ENCODE measurements around the gene COX6A2.
A peak's percentile ranks its signal among the peaks of the same experiment; 100 is the strongest.
"Not testable (repeated sequence)": the region's sequence is repeated elsewhere in the genome, so short reads cannot be mapped to it uniquely, and the experiment has no call there.

Gene COX6A2

DNA sequence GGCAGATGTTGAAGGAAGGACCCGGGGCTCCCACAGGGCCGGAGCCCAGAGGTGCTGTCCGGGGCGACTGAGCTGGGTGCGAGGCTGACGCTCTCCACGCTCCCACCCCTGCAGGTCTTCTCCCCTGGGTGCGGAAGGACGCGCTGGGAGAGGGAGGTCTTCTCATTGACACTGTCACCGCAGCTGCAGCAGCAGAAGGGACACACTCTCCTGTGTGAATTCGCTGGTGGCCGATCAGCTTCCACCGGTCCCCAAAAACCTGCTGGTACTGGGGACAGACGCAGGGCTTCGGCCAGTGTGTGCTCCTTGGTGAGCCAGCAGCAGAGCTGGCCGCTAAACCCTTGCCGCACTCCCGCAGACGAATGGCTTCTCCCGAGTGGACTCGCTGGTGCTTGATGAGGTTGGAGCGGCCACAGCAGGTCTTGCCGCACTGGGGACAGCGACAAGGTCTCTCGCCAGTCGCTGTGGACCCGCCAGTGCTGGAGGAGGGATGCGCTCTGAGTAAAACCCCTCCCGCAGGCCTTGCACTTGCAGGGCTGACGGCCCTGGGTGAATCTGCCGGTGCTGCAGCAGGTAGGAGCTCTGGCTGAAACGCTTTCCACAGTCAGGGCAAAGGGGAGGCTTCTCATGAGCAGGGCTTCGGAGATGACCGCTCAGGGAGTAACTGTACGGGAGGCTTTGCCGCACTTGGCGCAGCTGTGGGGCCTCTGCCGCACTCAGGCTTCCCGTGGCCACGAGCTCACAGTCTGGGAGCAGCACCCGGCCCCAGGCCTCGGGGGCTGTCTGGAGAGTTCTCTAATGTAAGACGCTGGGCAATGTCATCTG, 8.3 kb upstream of the COX6A2 start:
- no peak for DNase-seq

- no peak for DNase-seq
These were observed 7.4 kb upstream of the COX6A2 start for GRCh38 chr16:31435341-31436220.

DNA sequence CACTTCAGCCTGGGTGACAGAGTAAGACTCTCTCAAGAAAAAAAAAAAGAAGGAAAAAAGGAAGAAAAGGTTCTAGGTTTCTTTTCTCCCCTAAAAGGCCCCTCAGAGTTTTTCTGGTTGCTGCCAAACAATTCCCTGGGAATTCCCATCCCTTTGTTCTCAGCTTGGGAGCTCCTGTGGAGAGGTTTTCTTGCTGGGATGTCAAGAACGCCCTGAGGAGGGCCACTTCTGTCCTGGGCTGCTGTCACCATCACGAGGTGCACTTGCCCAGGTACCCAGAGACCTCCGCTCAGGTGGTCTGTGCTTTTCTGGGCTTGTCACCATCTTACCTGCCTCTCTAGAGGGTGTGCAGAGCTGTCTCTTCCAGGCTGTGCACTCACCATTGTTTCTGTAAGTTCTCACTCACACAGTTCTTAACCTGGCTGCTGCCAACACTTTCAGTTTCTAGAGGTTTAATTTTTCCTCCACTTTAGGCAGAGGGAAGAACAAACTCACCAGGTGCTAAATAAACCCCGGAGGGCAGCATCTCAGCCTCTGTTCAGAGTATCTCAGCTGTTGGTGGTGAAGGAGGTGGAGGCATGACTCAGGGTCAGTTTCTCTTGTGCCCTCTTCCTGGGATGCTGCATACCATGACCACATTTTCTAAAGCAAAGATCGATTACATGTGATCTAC, 2.4 kb upstream of the COX6A2 start:
- DNase-seq: no peak

DNA sequence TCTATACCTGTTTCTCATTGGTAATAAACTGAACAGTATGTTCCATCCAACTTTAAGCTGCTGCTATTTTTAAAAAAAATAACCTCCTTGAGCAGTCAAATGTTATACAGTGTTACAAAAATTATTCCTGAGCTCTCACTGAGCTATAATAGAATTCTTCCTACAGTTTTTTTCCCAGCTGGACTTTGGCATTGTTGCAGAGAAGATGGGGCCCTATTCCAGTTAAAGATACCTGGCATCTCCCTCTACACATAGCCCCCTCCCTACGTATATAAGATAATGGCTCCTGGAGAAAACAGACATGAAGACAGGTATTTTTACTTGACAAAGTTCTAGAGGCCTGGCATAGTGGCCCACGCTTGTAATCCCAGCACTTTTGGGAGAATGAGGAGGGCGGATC, 1.6 kb upstream of the COX6A2 start:
- DNase-seq: no peak

- no peak for DNase-seq
These were observed 1.2 kb upstream of the COX6A2 start for GRCh38 chr16:31429314-31429713.

DNA sequence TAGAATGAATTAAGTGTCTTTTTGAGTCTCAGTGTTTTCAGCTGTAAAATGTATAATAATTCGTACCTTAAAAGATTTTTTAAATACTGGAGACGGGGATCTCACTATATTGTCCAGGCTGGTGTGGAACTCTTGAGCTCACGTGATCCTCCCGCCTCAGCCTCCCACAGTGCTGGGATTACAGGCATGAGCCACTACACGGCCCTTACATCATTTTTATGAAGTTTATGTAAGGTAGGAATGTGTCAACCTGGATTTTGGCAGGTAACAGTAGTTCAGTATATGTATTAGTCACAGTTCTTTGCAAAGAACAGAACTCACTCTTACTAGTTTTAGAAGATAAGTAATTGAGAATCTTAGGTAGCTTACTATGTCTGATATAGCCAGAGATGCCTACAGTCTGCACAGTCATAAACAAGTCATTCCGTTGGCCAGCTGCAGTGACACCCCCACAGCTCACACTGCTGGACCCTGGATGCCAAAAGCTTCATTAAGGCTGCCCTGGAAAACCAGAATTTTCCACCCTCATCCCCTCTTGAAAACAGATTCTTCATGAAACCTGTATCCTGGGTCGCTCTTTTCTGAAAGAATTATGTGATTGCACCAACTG, 583 bp upstream of the COX6A2 start:
- DNase-seq: no peak

DNA sequence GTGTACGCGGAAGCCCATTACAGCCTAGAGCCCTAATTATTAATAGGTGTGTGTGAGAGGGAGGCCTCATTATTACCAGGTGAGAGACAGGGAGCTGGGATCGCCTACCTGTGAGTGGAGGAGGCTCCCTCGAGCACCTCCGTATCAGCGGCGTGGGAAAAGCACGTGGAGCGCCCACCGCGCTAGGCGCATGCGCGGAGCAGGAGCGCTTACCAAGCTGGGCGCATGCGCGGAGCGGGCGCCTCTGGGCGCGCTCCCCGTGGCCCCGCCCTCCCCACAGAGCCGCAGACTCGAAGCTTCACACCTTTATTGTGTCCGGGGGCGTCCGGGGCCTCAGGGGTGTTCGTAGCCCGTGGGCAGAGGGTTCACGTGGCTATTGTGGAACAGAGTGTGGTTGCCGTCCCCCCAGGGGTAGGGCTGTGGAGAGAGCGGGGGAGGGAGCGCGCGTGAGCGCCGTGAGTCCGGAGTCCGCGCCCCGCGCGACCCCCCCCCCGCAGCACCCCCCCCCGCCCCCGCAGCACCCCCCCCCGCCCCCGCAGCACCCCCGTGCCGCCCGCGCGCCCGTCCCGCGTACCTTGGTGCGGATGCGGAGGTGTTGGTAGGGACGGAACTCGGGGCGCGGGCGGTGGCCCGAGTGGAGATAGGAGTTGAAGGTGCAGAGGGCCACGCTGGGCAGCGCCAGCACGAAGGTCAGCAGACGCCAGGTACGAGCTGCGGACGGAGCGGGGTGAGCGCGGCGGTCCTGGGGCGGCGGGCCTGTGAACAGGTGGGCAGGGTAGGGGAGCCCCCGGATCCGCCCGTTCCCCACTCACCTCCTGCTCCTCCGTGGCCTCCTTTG, 500 bp downstream of the COX6A2 start:
- DNase-seq: peak; percentile 69

DNA sequence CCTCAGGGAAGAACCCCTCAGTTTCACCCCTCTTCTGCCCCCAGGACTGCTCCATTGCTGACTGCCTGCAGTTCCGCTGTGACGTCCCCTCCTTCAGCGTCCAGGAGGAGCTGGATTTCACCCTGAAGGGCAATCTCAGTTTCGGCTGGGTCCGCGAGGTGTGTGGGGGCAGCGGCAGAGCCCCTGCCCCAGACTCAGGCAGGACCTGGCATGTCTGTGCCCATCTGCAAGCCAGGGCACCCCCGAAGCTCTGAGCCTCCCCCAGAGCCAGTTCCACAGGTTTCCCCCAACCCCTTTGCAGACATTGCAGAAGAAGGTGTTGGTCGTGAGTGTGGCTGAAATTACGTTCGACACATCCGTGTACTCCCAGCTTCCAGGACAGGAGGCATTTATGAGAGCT, 4.4 kb downstream of the COX6A2 start:
- DNase-seq: no peak

DNA sequence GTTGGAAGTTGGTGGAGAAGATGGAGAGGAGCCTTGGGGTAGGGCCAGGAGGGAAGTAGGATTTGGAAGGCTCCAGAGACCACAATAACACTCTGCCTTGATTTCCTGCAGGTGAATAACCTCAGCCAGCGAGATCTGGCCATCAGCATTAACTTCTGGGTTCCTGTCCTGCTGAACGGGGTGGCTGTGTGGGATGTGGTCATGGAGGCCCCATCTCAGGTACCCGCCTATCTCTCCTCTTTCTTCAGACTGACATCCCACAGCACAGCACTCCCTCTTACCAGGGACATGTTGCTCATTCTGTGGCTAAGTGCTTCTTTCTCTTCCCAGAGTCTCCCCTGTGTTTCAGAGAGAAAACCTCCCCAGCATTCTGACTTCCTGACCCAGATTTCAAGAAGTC, 4.9 kb downstream of the COX6A2 start:
- DNase-seq: no peak

- DNase-seq: no peak
These were observed 6.6 kb downstream of the COX6A2 start for GRCh38 chr16:31421587-31421986.

GRCh38 chr16:31420037-31420436, 8.1 kb downstream of the COX6A2 start:
- DNase-seq: no peak

- DNase-seq: no peak
These were observed 10.2 kb downstream of the COX6A2 start for GRCh38 chr16:31417916-31418315.

DNA sequence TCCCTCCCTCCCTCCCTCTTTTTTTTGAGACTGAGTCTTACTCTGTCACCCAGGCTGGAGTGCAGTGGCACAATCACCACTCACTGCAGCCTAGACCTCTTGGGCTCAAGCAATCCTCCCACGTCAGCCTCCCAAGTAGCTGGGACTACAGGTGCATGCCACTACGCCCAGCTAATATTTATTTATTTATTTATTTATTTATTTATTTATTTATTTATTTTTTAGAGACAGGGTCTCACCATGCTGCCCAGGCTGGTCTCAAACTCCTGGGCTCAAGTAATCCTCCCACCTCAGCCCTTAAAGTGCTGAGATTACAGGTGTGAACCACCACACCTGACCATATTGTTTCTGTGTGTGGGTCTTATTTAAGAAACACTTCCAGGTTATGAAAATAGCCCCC, 11.1 kb downstream of the COX6A2 start:
- DNase-seq: not testable (repeated sequence)

GRCh38 chr16:31416371-31416770, 11.8 kb downstream of the COX6A2 start:
- DNase-seq: no peak

- no peak for DNase-seq
These were observed 13.5 kb downstream of the COX6A2 start for GRCh38 chr16:31414706-31415105.

- DNase-seq: no peak
These were observed 14.2 kb downstream of the COX6A2 start for GRCh38 chr16:31413943-31414342.

DNA sequence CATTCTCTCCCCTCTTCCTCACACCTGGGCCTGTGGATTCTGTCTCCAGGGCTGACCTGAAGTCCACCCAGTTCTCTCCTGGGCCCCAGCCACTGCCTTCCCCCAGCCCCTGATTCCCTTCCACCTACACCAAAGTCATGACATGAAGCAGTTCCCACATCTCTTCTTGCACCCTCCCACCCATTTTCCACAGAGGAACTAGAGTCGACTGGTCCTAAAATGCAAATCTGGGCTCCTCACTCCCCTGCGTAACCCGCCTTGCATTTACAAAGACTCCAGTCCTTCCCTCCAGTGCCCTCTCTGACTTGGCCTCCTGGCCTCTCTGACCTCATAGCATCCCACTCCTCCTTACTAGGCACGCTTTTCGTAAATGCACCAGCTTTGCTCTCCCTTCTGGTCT, 14.8 kb downstream of the COX6A2 start:
- DNase-seq: no peak

GRCh38 chr16:31412750-31413149, 15.4 kb downstream of the COX6A2 start:
- DNase-seq: no peak

- no peak for DNase-seq
These were observed 16.9 kb downstream of the COX6A2 start for GRCh38 chr16:31411024-31411844.

GRCh38 chr16:31410082-31410481, 18.1 kb downstream of the COX6A2 start:
- DNase-seq: no peak

GRCh38 chr16:31409433-31409832, 18.7 kb downstream of the COX6A2 start:
- no peak for DNase-seq
